Posterior cingulate gyrus (tissue), 11 donors: ENCODE results near the gene CRABP2.

Source experiments
- DNase-seq, 10 donors: peaks; one replicate each; pipeline versions ENCODE4 v3.0.0 to v3.0.0-alpha.2; 2020 to 2021; ENCODE audit warnings: mixed read lengths in 3 of 10
- intact Hi-C: fragments of 100-400 bp; cut with DNase I; formaldehyde crosslinking; loops from one replicate; pipeline ENCODE4 v1.15.1; 2023

CRABP2 gene

GRCh38 chr1:156705321-156705917, at the start of gene CRABP2:
Gene CRABP2 (minus strand): TSS chr1:156705583. CDS start chr1:156705446, 137 bp downstream.
- DNase-seq = peak in 5 of 10 donors; percentile 13 to 86 (median 23)
- intact Hi-C loops = no loop called here

DNA sequence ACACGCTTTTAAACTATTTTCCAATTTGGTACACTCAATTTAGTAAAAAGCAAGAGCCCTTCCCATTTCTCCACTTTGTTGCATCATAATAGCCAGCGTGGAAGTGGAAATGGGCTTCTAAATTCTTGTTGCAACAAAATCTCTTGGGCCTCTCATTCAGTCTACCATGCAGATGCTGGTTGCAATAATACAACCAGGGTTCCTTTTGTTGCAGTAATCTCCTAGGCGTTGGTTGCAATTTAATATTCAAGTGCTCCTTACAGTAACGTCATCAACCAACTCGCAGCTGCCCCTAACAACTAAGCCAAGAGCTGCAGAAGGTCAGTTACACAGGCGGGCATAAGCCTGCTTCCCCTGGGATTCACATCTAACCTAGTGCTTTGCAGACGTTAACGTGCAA, 48.8 kb upstream of the CRABP2 start:
- intact Hi-C loops = loop anchor here (10.0 kb wide), 1 partner anchor 291 kb away; the partner anchor contains the start of gene ARHGEF11
- no peak for DNase-seq

GRCh38 chr1:156752843-156753482, 47.6 kb upstream of the CRABP2 start:
- DNase-seq = no peak
- intact Hi-C loops = loop anchor here (10.0 kb wide), 1 partner anchor 292 kb away; the partner anchor contains the start of gene ARHGEF11

DNA sequence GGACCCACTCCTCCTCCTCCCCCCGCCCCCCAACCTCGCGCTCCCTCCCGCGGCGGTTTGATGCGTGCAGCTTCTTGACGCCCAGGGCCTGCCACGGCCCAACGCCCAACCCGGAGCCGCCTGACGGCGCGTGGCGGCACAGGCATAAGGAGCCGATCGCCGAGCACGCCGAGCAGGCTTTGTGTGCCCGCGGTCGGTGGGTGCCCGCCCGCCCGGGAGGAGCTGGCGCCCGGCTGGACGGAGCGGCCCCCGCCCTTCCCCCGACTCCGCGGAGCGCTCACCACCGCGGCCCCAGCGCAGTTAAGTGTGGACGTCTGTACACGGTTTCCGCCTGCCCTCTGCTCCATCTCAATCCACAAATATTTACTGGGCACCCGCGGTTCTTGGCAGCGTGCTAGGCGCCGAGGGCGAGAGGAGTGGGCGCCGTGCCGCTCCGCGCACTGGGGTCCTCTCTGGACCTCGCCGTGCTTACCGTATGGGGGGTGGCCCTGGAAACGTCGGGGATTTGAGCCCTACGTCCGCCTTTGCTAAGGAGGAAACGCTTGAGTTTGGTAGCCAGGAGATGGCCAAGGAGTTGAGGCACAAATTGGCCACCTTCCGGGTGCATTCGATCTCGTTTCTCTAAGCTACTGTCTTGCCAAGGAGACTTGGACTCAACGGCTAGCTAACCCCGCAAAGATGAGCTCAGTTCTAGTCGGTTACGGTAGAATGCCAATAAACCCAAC, 46.5 kb upstream of the CRABP2 start:
- intact Hi-C loops = loop anchor here (1.0 to 10.0 kb wide), 2 partner anchors 15 to 293 kb away; partner anchors contain the start of genes ARHGEF11 and PRCC

DNA sequence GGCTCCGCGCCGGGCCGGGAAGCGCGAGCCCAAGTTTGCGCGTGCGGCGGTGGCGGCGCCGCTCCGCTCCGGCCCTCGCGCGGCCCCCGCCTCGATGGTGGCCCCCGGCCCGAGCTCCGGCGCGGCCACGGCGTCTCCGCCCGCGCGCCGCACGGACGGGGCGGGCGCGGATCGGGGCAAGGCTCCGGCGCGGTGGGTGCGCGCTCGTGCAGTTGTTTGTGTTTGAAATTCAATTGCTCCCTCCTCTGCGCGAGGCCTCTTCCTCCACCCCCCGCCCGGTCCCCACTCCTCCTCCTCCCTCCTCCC, 46.0 kb upstream of the CRABP2 start, which contains the start of gene HDGF:
Gene HDGF (minus strand): TSS at position 225 of the 306 bp plus-strand sequence. CDS start 246 bp downstream, outside the sequence.
- intact Hi-C loops = loop anchor here (1.0 to 10.0 kb wide), 2 partner anchors 16 to 293 kb away; partner anchors contain the start of genes ARHGEF11 and PRCC
- DNase-seq = no peak

More for the DNA sequence above, 46.5 kb upstream of the CRABP2 start:
- DNase-seq = peak; percentile 95 to 100 (median 98)

- intact Hi-C loops = loop anchor here (1.0 to 10.0 kb wide), 2 partner anchors 16 to 294 kb away; partner anchors contain the start of genes ARHGEF11 and PRCC
- peak in 8 of 10 donors; percentile 25 to 91 (median 44) for DNase-seq
Observed at GRCh38 chr1:156750711-156751450, 45.5 kb upstream of the CRABP2 start.

GRCh38 chr1:156750191-156750672, 44.8 kb upstream of the CRABP2 start:
- peak in 1 of 10 donors; percentile 67 for DNase-seq
- intact Hi-C loops = loop anchor here (10.0 kb wide), 1 partner anchor 295 kb away; the partner anchor contains the start of gene ARHGEF11

- intact Hi-C loops = loop anchor here (10.0 kb wide), 1 partner anchor 295 kb away; the partner anchor contains the start of gene ARHGEF11
- no peak for DNase-seq
Observed at GRCh38 chr1:156749419-156750118, 44.2 kb upstream of the CRABP2 start.

DNA sequence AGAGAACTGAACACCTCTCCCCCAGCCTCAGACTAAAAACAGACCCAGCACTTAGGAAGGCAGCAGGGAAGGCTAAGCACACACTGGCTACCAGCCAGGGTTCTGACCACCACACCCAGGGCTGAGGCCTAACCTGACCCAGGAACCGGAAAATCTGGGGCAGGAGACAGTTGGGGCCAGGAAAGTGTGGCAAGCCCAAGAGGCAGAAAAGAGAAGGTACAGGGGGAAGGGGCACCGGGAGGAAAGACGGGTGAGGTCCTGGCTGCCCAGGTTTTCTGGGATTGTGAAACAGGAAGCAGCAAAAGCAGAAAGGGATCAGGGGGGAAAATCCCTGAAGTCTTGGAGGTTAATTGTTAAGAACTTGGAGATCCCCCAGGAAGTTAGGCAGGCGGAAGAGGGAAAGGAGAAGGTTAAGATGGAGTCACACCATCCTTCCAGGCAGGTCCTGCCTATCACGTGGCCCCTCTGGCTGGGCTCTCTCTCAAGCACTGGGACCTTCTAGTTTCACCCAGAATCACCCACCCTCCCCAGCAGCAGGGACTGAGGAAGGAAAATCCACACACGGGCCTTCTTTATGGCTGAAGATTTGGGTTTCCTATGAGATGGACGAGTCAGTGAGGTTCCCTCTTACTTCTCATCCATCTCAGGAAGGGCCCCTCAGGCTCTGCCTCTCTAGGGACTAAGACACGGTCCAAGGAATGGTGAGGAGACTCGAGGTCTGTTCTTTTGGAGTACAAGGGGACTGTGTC, 43.5 kb upstream of the CRABP2 start:
- intact Hi-C loops = no loop called here
- peak in 2 of 10 donors; percentile 34 to 80 for DNase-seq

GRCh38 chr1:156747742-156748669, 42.6 kb upstream of the CRABP2 start:
- intact Hi-C loops = no loop called here
- DNase-seq = no peak

DNA sequence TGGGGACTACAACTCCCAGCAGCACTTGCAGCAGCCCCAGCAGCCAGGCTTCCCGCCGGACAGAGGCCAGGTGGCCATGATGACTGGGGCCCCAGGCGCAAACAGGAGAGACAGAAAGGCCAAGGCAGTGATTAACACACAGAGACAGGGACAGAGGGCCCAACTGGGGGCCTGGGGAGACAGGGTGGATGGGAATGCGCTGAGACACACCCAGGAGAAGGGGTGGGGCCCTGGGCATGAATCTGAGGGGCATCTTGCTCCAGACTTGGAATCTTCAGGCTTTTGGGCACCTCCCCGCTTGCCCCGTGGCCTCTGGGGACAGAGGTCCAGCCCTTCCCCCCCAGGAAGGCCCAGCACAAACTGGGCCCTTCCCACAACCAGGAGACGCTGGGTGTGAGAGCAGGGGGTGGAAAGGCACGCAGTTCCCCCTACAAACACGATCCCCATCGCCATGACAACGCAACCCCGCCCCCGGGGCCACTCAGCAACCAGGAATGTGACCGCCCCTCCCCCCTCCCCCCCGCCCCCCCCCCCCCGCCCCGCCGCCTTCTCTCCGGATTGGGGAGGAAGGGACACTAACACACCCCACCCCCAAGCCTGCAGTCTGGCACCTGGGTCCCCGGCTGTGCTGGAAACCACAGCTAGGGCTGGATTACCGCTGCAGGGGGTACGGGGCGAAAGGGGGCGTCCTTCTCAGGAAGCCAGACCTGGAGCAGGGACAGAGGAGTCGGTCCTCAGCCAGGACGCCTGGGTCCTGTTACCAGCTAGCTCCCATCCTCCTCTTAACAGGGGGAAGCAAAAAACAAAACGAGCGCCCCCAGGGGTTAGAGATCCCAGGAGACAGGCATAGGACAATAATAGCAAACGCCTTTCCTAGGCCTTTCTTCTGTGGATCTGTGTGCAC, 41.6 kb upstream of the CRABP2 start:
- intact Hi-C loops = no loop called here
- peak; percentile 68 to 96 (median 80) for DNase-seq

- intact Hi-C loops = no loop called here
- no peak for DNase-seq
Observed at GRCh38 chr1:156746406-156746727, 41.0 kb upstream of the CRABP2 start.

DNA sequence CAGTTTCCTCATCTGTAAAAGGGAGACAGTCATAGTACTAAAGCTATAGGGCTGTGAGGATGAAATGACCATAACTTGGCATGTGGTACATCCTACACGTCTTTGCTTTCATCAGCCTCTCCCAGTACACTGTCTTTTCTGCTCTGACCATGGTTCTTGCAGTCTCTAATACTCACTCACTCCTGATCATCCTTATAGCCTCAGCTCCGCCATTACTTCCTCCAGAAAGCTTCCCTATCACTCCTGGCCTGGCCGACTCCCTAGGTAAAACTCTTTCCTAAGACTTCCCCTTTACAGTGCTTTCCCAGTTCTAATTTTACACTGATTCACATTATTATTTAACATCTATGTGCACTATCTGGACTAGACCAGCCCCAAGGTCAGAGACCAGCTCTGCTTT, 40.5 kb upstream of the CRABP2 start:
- intact Hi-C loops = no loop called here
- DNase-seq = no peak

DNA sequence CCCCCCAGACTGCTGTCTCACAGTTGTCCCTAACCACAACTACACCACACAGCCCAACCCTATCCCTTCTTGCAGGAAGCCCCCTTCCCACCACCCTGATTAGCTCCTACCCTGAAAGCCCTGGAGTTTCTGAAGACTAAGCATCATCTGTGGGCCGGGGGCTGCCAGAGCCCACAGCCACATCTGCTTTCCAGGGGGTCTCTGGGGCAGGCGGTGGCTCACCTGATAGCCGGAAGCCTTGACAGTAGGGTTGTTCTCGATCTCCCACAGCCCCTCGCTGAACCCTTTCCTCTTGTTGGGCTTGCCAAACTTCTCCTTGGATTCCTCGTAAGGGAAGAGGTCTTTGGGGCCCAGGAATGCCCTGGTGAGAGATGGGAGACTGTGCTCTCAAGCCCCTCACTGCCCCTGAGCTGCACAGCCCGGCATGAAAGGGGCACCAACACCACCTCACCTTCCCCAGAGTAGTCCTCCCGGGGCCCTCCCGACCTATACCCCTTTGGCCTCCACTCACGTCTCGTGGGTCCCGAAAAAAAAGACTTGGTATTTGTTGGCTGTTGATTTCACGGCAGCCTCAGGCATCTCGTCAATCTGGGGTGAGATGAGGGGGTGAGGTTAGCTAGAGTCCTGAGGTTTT, 39.5 kb upstream of the CRABP2 start:
- DNase-seq = peak in 1 of 10 donors; percentile 32
- intact Hi-C loops = no loop called here

DNA sequence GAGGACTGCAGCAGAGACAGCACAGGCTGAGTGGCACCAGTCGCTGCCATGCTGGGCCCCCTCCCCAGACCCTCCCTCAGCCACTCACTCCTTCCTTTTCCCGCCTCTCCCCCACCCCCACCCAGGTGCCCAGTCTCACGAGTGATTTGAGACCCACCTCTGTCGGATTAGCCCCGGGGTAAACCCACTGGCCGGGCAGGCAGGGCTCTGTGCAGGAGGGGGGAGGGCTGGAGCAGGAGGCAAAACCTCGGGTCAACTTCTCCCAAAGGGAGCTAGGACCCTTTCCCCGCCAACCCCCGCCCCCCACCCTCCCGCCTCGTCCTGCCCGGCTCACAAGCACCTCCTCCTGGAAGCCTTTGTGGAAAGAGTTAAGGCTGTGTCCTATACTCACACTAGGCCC, 39.0 kb upstream of the CRABP2 start:
- intact Hi-C loops = no loop called here
- DNase-seq = peak in 1 of 10 donors; percentile 35
